K562 (cell line): ENCODE data around the gene BAG1. TPM values are rescaled to one million over a fixed set of nuclear protein-coding genes. Genes with fewer than 3 reads are reported as not detected.

Source experiments
- CXXC5 ChIP-seq: fragments of 250-450 bp; sonication (Bioruptor Pico); IDR thresholded peaks from 2 replicates; pipeline ENCODE4 v1.8.0; 2022; ENCODE audit warnings: inconsistent platforms, mild to moderate bottlenecking, moderate library complexity
- MCM2 ChIP-seq: fragments of 450-650 bp; IDR thresholded peaks from 2 replicates; pipeline ENCODE4 v1.6.1; 2017; ENCODE audit warnings: low read depth, mild to moderate bottlenecking
- MTA1 ChIP-seq: fragments of 450-650 bp; IDR thresholded peaks from 2 replicates; pipeline ENCODE4 v1.6.1; 2017; ENCODE audit warnings: borderline replicate concordance
- RBM39 ChIP-seq: fragments of 200-400 bp; formaldehyde crosslinking; optimal IDR thresholded peaks from 2 replicates; pipeline ENCODE3; 2018; ENCODE audit warnings: low read depth, low read length
- ZNF165 ChIP-seq: fragments of 250-450 bp; sonication (Bioruptor Pico); IDR thresholded peaks from 2 replicates; pipeline ENCODE4 v1.4.0; 2020; ENCODE audit warnings: borderline replicate concordance
- ZNF347 ChIP-seq: fragments of 450-650 bp; formaldehyde crosslinking; IDR thresholded peaks from 2 replicates; pipeline ENCODE4 v1.4.0; 2020; ENCODE audit warnings: low read depth, mild to moderate bottlenecking, moderate library complexity
- ZNF41 ChIP-seq: fragments of 250-450 bp; sonication (Bioruptor Pico); conservative IDR thresholded peaks from 2 replicates; pipeline ENCODE4 v1.4.0; 2020; ENCODE audit warnings: mild to moderate bottlenecking
- polyA plus RNA-seq, 8 experiments: library from polyadenylated mRNA; depleted of rRNA in 4 of 8; stranded (reverse) in 5 of 8; unstranded in 3 of 8; fragments of >200 nt; fragmentation: Nextera tagmentation in 2 of 8; fragmentation: Illumina TruSeq in 1 of 8; extraction: Ambion mirVana in 2 of 8; extraction: Trizol in 1 of 8; gene quantifications; 2 replicates each; pipeline versions ENCODE4 v1.2.1 to v1.2.3, GENCODE V29; 2011 to 2014; ENCODE audit warnings: inconsistent platforms in 1 of 8, missing spikeins in 1 of 8
- total RNA-seq, 7 experiments: library from RNA; depleted of rRNA in 6 of 7; stranded (reverse); fragments of >200 nt in 6 of 7; fragmentation: Illumina TruSeq in 2 of 7; extraction: Trizol in 2 of 7; gene quantifications; 2 replicates each; pipeline versions ENCODE4 v1.2.1 to v1.2.3, GENCODE V29; 2011 to 2021; ENCODE audit warnings: low replicate concordance in 1 of 7
- TF ChIP-seq, protein P1 (sequence below): fragments of 250-450 bp; sonication (Bioruptor Pico); IDR thresholded peaks from 2 replicates; pipeline ENCODE4 v1.8.0; 2022; ENCODE audit warnings: moderate library complexity, mild to moderate bottlenecking, inconsistent platforms
- TF ChIP-seq, protein P2 (sequence below): IDR thresholded peaks from 2 replicates; pipeline ENCODE4 v1.6.1; 2012; ENCODE audit warnings: low read depth, low read length, improper control_type of control experiment, borderline replicate concordance
- TF ChIP-seq, protein P3 (sequence below): fragments of 250-450 bp; sonication (Bioruptor Pico); IDR thresholded peaks from 2 replicates; pipeline ENCODE4 v1.4.0; 2020; ENCODE audit warnings: mild to moderate bottlenecking, moderate library complexity
- TF ChIP-seq, protein P4 (sequence below), 2 experiments: IDR thresholded peaks; 2 replicates each; pipeline ENCODE4 v1.6.1; 2012; ENCODE audit warnings: improper control_type of control experiment in 2 of 2, low read depth in 2 of 2, low read length in 2 of 2, borderline replicate concordance in 1 of 2
- TF ChIP-seq, protein P5 (sequence below): fragments of 450-650 bp; formaldehyde crosslinking; IDR thresholded peaks from 2 replicates; pipeline ENCODE4 v1.4.0; 2020; ENCODE audit warnings: mild to moderate bottlenecking
- TF ChIP-seq, protein P6 (sequence below): sonication (generic); formaldehyde crosslinking; IDR thresholded peaks from 2 replicates; pipeline ENCODE4 v1.5.0; 2020; ENCODE audit warnings: missing genetic modification reagents
- TF ChIP-seq, protein P7 (sequence below): sonication (generic); formaldehyde crosslinking; IDR thresholded peaks from 2 replicates; pipeline ENCODE4 v1.8.0; 2022; ENCODE audit warnings: mild to moderate bottlenecking, missing genetic modification reagents

BAG1 gene
- total and polyA plus RNA-seq, 9 of the 15 experiments (the other 6 are each of a cell fraction or from before 2014, with no cell fraction given), result 9.7 to 106 (median 56.9) TPM

DNA sequence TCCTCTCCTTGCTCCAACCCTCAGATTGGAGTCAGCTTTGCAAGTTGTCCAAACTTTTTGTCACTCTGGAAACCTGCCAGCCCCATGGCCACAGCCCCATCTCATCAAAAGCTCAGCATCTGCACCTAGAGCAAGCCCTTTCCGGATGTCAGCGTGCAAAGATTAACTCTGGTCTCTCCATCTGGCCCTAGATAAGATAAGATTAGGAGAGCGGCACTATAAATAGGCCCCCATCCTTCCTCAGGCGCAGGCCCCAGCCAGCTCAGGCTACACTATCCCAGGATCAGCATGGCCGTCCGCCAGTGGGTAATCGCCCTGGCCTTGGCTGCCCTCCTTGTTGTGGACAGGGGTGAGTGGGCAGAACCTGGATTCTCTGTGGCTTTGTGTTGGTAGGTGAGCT, 24.6 kb downstream of the BAG1 start, which contains the start of gene SPINK4 (continued):
- TF ChIP-seq, protein P1, sequence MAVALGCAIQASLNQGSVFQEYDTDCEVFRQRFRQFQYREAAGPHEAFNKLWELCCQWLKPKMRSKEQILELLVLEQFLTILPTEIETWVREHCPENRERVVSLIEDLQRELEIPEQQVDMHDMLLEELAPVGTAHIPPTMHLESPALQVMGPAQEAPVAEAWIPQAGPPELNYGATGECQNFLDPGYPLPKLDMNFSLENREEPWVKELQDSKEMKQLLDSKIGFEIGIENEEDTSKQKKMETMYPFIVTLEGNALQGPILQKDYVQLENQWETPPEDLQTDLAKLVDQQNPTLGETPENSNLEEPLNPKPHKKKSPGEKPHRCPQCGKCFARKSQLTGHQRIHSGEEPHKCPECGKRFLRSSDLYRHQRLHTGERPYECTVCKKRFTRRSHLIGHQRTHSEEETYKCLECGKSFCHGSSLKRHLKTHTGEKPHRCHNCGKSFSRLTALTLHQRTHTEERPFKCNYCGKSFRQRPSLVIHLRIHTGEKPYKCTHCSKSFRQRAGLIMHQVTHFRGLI (CRISPR knock-in tag), result peak; percentile 78
- no peak for TF ChIP-seq ZNF41 (CRISPR knock-in tag)
- peak; percentile 78; the same call in 1 of the 2 replicates for TF ChIP-seq MTA1
- TF ChIP-seq ZNF165 (CRISPR knock-in tag), result no peak
- TF ChIP-seq, protein P2, sequence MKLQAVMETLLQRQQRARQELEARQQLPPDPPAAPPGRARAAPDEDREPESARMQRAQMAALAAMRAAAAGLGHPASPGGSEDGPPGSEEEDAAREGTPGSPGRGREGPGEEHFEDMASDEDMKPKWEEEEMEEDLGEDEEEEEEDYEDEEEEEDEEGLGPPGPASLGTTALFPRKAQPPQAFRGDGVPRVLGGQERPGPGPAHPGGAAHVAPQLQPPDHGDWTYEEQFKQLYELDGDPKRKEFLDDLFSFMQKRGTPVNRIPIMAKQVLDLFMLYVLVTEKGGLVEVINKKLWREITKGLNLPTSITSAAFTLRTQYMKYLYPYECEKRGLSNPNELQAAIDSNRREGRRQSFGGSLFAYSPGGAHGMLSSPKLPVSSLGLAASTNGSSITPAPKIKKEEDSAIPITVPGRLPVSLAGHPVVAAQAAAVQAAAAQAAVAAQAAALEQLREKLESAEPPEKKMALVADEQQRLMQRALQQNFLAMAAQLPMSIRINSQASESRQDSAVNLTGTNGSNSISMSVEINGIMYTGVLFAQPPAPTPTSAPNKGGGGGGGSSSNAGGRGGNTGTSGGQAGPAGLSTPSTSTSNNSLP, result no peak
- TF ChIP-seq, protein P3, sequence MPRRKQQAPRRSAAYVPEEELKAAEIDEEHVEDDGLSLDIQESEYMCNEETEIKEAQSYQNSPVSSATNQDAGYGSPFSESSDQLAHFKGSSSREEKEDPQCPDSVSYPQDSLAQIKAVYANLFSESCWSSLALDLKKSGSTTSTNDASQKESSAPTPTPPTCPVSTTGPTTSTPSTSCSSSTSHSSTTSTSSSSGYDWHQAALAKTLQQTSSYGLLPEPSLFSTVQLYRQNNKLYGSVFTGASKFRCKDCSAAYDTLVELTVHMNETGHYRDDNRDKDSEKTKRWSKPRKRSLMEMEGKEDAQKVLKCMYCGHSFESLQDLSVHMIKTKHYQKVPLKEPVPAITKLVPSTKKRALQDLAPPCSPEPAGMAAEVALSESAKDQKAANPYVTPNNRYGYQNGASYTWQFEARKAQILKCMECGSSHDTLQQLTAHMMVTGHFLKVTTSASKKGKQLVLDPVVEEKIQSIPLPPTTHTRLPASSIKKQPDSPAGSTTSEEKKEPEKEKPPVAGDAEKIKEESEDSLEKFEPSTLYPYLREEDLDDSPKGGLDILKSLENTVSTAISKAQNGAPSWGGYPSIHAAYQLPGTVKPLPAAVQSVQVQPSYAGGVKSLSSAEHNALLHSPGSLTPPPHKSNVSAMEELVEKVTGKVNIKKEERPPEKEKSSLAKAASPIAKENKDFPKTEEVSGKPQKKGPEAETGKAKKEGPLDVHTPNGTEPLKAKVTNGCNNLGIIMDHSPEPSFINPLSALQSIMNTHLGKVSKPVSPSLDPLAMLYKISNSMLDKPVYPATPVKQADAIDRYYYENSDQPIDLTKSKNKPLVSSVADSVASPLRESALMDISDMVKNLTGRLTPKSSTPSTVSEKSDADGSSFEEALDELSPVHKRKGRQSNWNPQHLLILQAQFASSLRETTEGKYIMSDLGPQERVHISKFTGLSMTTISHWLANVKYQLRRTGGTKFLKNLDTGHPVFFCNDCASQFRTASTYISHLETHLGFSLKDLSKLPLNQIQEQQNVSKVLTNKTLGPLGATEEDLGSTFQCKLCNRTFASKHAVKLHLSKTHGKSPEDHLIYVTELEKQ (CRISPR knock-in tag), result no peak
- no peak for TF ChIP-seq RBM39
- TF ChIP-seq, protein P4, sequence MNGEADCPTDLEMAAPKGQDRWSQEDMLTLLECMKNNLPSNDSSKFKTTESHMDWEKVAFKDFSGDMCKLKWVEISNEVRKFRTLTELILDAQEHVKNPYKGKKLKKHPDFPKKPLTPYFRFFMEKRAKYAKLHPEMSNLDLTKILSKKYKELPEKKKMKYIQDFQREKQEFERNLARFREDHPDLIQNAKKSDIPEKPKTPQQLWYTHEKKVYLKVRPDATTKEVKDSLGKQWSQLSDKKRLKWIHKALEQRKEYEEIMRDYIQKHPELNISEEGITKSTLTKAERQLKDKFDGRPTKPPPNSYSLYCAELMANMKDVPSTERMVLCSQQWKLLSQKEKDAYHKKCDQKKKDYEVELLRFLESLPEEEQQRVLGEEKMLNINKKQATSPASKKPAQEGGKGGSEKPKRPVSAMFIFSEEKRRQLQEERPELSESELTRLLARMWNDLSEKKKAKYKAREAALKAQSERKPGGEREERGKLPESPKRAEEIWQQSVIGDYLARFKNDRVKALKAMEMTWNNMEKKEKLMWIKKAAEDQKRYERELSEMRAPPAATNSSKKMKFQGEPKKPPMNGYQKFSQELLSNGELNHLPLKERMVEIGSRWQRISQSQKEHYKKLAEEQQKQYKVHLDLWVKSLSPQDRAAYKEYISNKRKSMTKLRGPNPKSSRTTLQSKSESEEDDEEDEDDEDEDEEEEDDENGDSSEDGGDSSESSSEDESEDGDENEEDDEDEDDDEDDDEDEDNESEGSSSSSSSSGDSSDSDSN (IDR thresholded peaks at IDR 0.05; ENCODE audit: borderline replicate concordance in 1 of 2, low read depth in 2 of 2, low read length in 2 of 2), result no peak
- TF ChIP-seq MCM2, result no peak
- TF ChIP-seq, protein P5, sequence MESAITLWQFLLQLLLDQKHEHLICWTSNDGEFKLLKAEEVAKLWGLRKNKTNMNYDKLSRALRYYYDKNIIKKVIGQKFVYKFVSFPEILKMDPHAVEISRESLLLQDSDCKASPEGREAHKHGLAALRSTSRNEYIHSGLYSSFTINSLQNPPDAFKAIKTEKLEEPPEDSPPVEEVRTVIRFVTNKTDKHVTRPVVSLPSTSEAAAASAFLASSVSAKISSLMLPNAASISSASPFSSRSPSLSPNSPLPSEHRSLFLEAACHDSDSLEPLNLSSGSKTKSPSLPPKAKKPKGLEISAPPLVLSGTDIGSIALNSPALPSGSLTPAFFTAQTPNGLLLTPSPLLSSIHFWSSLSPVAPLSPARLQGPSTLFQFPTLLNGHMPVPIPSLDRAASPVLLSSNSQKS (CRISPR knock-in tag), result no peak
- no peak for TF ChIP-seq ZNF347 (CRISPR knock-in tag)
- TF ChIP-seq CXXC5, result peak; percentile 93
- TF ChIP-seq, protein P6, sequence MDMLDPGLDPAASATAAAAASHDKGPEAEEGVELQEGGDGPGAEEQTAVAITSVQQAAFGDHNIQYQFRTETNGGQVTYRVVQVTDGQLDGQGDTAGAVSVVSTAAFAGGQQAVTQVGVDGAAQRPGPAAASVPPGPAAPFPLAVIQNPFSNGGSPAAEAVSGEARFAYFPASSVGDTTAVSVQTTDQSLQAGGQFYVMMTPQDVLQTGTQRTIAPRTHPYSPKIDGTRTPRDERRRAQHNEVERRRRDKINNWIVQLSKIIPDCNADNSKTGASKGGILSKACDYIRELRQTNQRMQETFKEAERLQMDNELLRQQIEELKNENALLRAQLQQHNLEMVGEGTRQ (CRISPR knock-in tag), result no peak
- TF ChIP-seq, protein P7, sequence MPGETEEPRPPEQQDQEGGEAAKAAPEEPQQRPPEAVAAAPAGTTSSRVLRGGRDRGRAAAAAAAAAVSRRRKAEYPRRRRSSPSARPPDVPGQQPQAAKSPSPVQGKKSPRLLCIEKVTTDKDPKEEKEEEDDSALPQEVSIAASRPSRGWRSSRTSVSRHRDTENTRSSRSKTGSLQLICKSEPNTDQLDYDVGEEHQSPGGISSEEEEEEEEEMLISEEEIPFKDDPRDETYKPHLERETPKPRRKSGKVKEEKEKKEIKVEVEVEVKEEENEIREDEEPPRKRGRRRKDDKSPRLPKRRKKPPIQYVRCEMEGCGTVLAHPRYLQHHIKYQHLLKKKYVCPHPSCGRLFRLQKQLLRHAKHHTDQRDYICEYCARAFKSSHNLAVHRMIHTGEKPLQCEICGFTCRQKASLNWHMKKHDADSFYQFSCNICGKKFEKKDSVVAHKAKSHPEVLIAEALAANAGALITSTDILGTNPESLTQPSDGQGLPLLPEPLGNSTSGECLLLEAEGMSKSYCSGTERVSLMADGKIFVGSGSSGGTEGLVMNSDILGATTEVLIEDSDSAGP (CRISPR knock-in tag), result no peak
